Thyroid gland (tissue), 4 donors: Measurements from ENCODE around the gene NF2.

Source experiments
- POLR2A ChIP-seq, 2 donors: fragments of 450-650 bp; IDR thresholded peaks; one replicate each; pipeline ENCODE4 v1.6.1; 2017; ENCODE audit warnings: antibody characterized with exemption in 2 of 2, mild to moderate bottlenecking in 2 of 2, moderate library complexity in 1 of 2
- TF ChIP-seq, protein P1 (sequence below), 6 experiments: fragments of 200-600 bp in 3 of 6; fragments of 450-650 bp in 3 of 6; sonication (generic) in 3 of 6; IDR thresholded peaks; one replicate each; pipeline ENCODE4 v1.5.1; 2016 to 2019; ENCODE audit warnings: antibody characterized with exemption in 6 of 6, mild to moderate bottlenecking in 2 of 6, inconsistent platforms in 1 of 6, moderate library complexity in 1 of 6

GRCh38 chr22:29632672-29633071 lies 29.2 kb downstream of the NF2 start:
- TF ChIP-seq, protein P1, sequence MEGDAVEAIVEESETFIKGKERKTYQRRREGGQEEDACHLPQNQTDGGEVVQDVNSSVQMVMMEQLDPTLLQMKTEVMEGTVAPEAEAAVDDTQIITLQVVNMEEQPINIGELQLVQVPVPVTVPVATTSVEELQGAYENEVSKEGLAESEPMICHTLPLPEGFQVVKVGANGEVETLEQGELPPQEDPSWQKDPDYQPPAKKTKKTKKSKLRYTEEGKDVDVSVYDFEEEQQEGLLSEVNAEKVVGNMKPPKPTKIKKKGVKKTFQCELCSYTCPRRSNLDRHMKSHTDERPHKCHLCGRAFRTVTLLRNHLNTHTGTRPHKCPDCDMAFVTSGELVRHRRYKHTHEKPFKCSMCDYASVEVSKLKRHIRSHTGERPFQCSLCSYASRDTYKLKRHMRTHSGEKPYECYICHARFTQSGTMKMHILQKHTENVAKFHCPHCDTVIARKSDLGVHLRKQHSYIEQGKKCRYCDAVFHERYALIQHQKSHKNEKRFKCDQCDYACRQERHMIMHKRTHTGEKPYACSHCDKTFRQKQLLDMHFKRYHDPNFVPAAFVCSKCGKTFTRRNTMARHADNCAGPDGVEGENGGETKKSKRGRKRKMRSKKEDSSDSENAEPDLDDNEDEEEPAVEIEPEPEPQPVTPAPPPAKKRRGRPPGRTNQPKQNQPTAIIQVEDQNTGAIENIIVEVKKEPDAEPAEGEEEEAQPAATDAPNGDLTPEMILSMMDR (IDR thresholded peaks at IDR 0.05) = no peak
- no peak for TF ChIP-seq POLR2A (IDR thresholded peaks at IDR 0.05)
